ENCODE data around the gene CDK5RAP2. TPM values are rescaled to one million over a fixed set of nuclear protein-coding genes. Genes with fewer than 3 reads are reported as not detected.

The CDK5RAP2 gene
- total RNA-seq, 1 donor from 2014 or later: 80.6 TPM

GRCh38 chr9:120382453-120382852, 197.5 kb downstream of the CDK5RAP2 start:
- no peak for DNase-seq (ENCODE audit: low spot score)
- no peak for ATAC-seq
- intact Hi-C loops (cut with DNase I): no loop called here

- intact Hi-C loops (cut with DNase I): no loop called here
- no peak for DNase-seq (ENCODE audit: low spot score)
- ATAC-seq: no peak
Observed at GRCh38 chr9:120381839-120382238, 198.1 kb downstream of the CDK5RAP2 start.

GRCh38 chr9:120379611-120380010, 200.4 kb downstream of the CDK5RAP2 start:
- ATAC-seq (no peak), DNase-seq (ENCODE audit: low spot score) (no peak)
- intact Hi-C loops (cut with DNase I): no loop called here

GRCh38 chr9:120378680-120379079, 201.3 kb downstream of the CDK5RAP2 start:
- no peak for DNase-seq (ENCODE audit: low spot score)
- intact Hi-C loops (cut with DNase I): no loop called here
- ATAC-seq: no peak

- ATAC-seq: no peak
Observed at GRCh38 chr9:120377268-120378159, 202.5 kb downstream of the CDK5RAP2 start.

GRCh38 chr9:120376101-120376500, 203.9 kb downstream of the CDK5RAP2 start:
- DNase-seq (ENCODE audit: low spot score) (no peak), ATAC-seq (no peak)
- intact Hi-C loops (cut with DNase I): no loop called here

More at GRCh38 chr9:120377268-120378159, 202.5 kb downstream of the CDK5RAP2 start:
- intact Hi-C loops (cut with DNase I): no loop called here
- no peak for DNase-seq (ENCODE audit: low spot score)

GRCh38 chr9:120375316-120375715, 204.7 kb downstream of the CDK5RAP2 start:
- DNase-seq (ENCODE audit: low spot score) (no peak), ATAC-seq (no peak)
- intact Hi-C loops (cut with DNase I): no loop called here

GRCh38 chr9:120374817-120375216, 205.2 kb downstream of the CDK5RAP2 start:
- intact Hi-C loops (cut with DNase I): no loop called here
- no peak for DNase-seq (ENCODE audit: low spot score)
- ATAC-seq: no peak

GRCh38 chr9:120374239-120374638, 205.7 kb downstream of the CDK5RAP2 start:
- DNase-seq (ENCODE audit: low spot score) (no peak), ATAC-seq (no peak)
- intact Hi-C loops (cut with DNase I): no loop called here

- DNase-seq (ENCODE audit: low spot score): no peak
- no peak for ATAC-seq
- intact Hi-C loops (cut with DNase I): no loop called here
Observed at GRCh38 chr9:120372040-120372439, 207.9 kb downstream of the CDK5RAP2 start.

GRCh38 chr9:120369608-120370220, 210.3 kb downstream of the CDK5RAP2 start:
- DNase-seq (ENCODE audit: low spot score) (no peak), ATAC-seq (peak; percentile 67)
- intact Hi-C loops (cut with DNase I): no loop called here

- no peak for DNase-seq (ENCODE audit: low spot score)
- intact Hi-C loops (cut with DNase I): no loop called here
- no peak for ATAC-seq
Observed at GRCh38 chr9:120368799-120369198, 211.2 kb downstream of the CDK5RAP2 start.

GRCh38 chr9:120366644-120367019, 213.3 kb downstream of the CDK5RAP2 start:
- ATAC-seq (peak; percentile 75), DNase-seq (ENCODE audit: low spot score) (no peak)
- intact Hi-C loops (cut with DNase I): no loop called here

GRCh38 chr9:120365386-120365785, 214.6 kb downstream of the CDK5RAP2 start:
- DNase-seq (ENCODE audit: low spot score) (no peak), ATAC-seq (no peak)
- intact Hi-C loops (cut with DNase I): no loop called here

- intact Hi-C loops (cut with DNase I): no loop called here
- DNase-seq (ENCODE audit: low spot score) (no peak), ATAC-seq (no peak)
Observed at GRCh38 chr9:120363697-120364096, 216.3 kb downstream of the CDK5RAP2 start.

GRCh38 chr9:120362446-120362845, 217.5 kb downstream of the CDK5RAP2 start:
- ATAC-seq (no peak), DNase-seq (ENCODE audit: low spot score) (no peak)
- intact Hi-C loops (cut with DNase I): no loop called here

- ATAC-seq (no peak), DNase-seq (ENCODE audit: low spot score) (no peak)
- intact Hi-C loops (cut with DNase I): no loop called here
Observed at GRCh38 chr9:120361551-120361950, 218.4 kb downstream of the CDK5RAP2 start.

- intact Hi-C loops (cut with DNase I): no loop called here
- DNase-seq (ENCODE audit: low spot score) (no peak), ATAC-seq (no peak)
Observed at GRCh38 chr9:120360510-120360909, 219.5 kb downstream of the CDK5RAP2 start.

GRCh38 chr9:120360046-120360445, 219.9 kb downstream of the CDK5RAP2 start:
- no peak for DNase-seq (ENCODE audit: low spot score)
- intact Hi-C loops (cut with DNase I): no loop called here
- no peak for ATAC-seq

GRCh38 chr9:120358877-120359276, 221.1 kb downstream of the CDK5RAP2 start:
- ATAC-seq (no peak), DNase-seq (ENCODE audit: low spot score) (no peak)
- intact Hi-C loops (cut with DNase I): no loop called here
